Measurements from ENCODE around the gene SPTBN4.

Gene SPTBN4

DNA sequence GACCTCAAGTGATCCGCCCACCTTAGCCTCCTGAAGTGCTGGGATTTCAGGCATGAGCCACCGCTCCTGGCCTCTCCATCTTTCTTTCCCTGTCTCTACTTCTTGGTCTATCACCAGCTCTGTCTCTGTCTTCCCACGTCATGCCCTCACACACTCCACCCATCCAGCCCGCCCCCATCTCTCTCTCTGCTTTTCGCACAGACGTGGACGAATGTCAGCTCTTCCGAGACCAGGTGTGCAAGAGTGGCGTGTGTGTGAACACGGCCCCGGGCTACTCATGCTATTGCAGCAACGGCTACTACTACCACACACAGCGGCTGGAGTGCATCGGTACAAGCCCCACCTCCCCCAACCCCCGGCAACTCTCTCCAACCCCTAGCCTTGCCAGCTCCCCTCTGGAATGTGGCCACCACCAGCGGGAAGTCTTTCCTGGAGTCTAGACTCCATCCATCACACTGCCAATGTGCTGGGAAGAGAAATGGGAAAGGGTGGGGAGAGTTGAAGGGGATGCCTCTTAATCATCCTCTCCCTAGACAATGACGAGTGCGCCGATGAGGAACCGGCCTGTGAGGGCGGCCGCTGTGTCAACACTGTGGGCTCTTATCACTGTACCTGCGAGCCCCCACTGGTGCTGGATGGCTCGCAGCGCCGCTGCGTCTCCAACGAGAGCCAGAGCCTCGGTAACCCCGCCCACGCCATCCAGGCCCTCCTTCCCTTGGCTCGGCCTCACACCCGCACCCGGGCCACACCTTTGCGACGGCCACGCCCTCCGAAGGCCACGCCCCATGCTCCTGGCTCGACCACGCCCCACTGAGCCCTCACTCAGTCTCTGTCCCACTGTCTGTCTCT, 156.8 kb downstream of the SPTBN4 start (continued):
- TF ChIP-seq, protein P1, sequence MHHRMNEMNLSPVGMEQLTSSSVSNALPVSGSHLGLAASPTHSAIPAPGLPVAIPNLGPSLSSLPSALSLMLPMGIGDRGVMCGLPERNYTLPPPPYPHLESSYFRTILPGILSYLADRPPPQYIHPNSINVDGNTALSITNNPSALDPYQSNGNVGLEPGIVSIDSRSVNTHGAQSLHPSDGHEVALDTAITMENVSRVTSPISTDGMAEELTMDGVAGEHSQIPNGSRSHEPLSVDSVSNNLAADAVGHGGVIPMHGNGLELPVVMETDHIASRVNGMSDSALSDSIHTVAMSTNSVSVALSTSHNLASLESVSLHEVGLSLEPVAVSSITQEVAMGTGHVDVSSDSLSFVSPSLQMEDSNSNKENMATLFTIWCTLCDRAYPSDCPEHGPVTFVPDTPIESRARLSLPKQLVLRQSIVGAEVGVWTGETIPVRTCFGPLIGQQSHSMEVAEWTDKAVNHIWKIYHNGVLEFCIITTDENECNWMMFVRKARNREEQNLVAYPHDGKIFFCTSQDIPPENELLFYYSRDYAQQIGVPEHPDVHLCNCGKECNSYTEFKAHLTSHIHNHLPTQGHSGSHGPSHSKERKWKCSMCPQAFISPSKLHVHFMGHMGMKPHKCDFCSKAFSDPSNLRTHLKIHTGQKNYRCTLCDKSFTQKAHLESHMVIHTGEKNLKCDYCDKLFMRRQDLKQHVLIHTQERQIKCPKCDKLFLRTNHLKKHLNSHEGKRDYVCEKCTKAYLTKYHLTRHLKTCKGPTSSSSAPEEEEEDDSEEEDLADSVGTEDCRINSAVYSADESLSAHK (tag by site-specific recombination; IDR thresholded peaks at IDR 0.05) = peak; percentile 84
- TF ChIP-seq KLF10 (tag by site-specific recombination; IDR thresholded peaks at IDR 0.05) = peak; percentile 75
- TF ChIP-seq ZNF677 (tag by site-specific recombination; IDR thresholded peaks at IDR 0.05) = no peak
- peak; percentile 84 for TF ChIP-seq ZNF10 (tag by site-specific recombination; IDR thresholded peaks at IDR 0.05)
- no peak for TF ChIP-seq ZNF548 (tag by site-specific recombination; IDR thresholded peaks at IDR 0.05)
- no peak for TF ChIP-seq ZNF19 (tag by site-specific recombination; IDR thresholded peaks at IDR 0.05; ENCODE audit: low read depth)
- no peak for TF ChIP-seq ZNF174 (tag by site-specific recombination; IDR thresholded peaks at IDR 0.05)
- no peak for TF ChIP-seq ZNF747 (tag by site-specific recombination; IDR thresholded peaks at IDR 0.05)
- TF ChIP-seq ZNF292 (tag by site-specific recombination; IDR thresholded peaks at IDR 0.05; ENCODE audit: borderline replicate concordance, low read depth) = no peak
- TF ChIP-seq ZNF830 (tag by site-specific recombination; IDR thresholded peaks at IDR 0.05; ENCODE audit: low read depth) = no peak
- peak; percentile 88; the same call in 1 of the 2 replicates for TF ChIP-seq ZBTB48 (tag by site-specific recombination; IDR thresholded peaks at IDR 0.05)
- no peak for TF ChIP-seq ZNF302 (tag by site-specific recombination; IDR thresholded peaks at IDR 0.05; ENCODE audit: low read depth)
- TF ChIP-seq ZNF561 (tag by site-specific recombination; IDR thresholded peaks at IDR 0.05; ENCODE audit: borderline replicate concordance) = peak; percentile 93; the same call in 1 of the 2 replicates
- TF ChIP-seq GLI4 (tag by site-specific recombination; IDR thresholded peaks at IDR 0.05) = no peak
- no peak for TF ChIP-seq ZNF132 (tag by site-specific recombination; IDR thresholded peaks at IDR 0.05; ENCODE audit: borderline replicate concordance)
- no peak for TF ChIP-seq ZNF571 (tag by site-specific recombination; IDR thresholded peaks at IDR 0.05)
- TF ChIP-seq ZNF311 (tag by site-specific recombination; IDR thresholded peaks at IDR 0.05; ENCODE audit: borderline replicate concordance) = no peak
- TF ChIP-seq KLF7 (tag by site-specific recombination; IDR thresholded peaks at IDR 0.05; ENCODE audit: borderline replicate concordance) = peak; percentile 81; the same call in 1 of the 2 replicates
- TF ChIP-seq ZNF777 (tag by site-specific recombination; IDR thresholded peaks at IDR 0.05; ENCODE audit: borderline replicate concordance) = peak; percentile 71; the same call in 1 of the 2 replicates
- no peak for TF ChIP-seq ZNF623 (tag by site-specific recombination; IDR thresholded peaks at IDR 0.05)
- TF ChIP-seq SP3 (tag by site-specific recombination; IDR thresholded peaks at IDR 0.05) = peak; percentile 92
- TF ChIP-seq ZNF169 (tag by site-specific recombination; IDR thresholded peaks at IDR 0.05) = no peak; the same call in 1 of the 2 replicates
- peak; percentile 90 for TF ChIP-seq ZNF341 (tag by site-specific recombination; IDR thresholded peaks at IDR 0.05; ENCODE audit: low read depth)
- TF ChIP-seq ZNF114 (tag by site-specific recombination; IDR thresholded peaks at IDR 0.05) = no peak
- TF ChIP-seq ZNF214 (tag by site-specific recombination; IDR thresholded peaks at IDR 0.05; ENCODE audit: borderline replicate concordance) = no peak
- no peak for TF ChIP-seq FEZF1 (tag by site-specific recombination; IDR thresholded peaks at IDR 0.05)
- TF ChIP-seq SCRT1 (tag by site-specific recombination; IDR thresholded peaks at IDR 0.05; ENCODE audit: borderline replicate concordance) = no peak
- TF ChIP-seq SCRT2 (tag by site-specific recombination; IDR thresholded peaks at IDR 0.05) = no peak
- TF ChIP-seq, protein P2, sequence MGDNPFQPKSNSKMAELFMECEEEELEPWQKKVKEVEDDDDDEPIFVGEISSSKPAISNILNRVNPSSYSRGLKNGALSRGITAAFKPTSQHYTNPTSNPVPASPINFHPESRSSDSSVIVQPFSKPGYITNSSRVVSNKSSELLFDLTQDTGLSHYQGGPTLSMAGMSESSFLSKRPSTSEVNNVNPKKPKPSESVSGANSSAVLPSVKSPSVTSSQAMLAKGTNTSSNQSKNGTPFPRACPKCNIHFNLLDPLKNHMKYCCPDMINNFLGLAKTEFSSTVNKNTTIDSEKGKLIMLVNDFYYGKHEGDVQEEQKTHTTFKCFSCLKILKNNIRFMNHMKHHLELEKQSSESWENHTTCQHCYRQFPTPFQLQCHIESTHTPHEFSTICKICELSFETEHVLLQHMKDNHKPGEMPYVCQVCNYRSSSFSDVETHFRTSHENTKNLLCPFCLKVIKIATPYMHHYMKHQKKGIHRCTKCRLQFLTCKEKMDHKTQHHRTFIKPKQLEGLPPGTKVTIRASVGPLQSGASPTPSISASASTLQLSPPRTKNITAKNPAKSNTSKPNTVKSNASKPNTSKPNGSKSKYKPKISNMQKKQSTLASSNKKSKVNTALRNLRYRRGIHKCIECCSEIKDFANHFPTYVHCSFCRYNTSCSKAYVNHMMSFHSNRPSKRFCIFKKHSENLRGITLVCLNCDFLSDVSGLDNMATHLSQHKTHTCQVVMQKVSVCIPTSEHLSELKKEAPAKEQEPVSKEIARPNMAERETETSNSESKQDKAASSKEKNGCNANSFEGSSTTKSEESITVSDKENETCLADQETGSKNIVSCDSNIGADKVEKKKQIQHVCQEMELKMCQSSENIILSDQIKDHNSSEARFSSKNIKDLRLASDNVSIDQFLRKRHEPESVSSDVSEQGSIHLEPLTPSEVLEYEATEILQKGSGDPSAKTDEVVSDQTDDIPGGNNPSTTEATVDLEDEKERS (tag by site-specific recombination; IDR thresholded peaks at IDR 0.05) = peak; percentile 12; the same call in 1 of the 2 replicates
- TF ChIP-seq ZSCAN23 (tag by site-specific recombination; IDR thresholded peaks at IDR 0.05) = peak; percentile 20; the same call in 1 of the 2 replicates
- peak; percentile 63; the same call in 1 of the 2 replicates for TF ChIP-seq BCL11A (tag by site-specific recombination; IDR thresholded peaks at IDR 0.05; ENCODE audit: low read depth)
- TF ChIP-seq, protein P3, sequence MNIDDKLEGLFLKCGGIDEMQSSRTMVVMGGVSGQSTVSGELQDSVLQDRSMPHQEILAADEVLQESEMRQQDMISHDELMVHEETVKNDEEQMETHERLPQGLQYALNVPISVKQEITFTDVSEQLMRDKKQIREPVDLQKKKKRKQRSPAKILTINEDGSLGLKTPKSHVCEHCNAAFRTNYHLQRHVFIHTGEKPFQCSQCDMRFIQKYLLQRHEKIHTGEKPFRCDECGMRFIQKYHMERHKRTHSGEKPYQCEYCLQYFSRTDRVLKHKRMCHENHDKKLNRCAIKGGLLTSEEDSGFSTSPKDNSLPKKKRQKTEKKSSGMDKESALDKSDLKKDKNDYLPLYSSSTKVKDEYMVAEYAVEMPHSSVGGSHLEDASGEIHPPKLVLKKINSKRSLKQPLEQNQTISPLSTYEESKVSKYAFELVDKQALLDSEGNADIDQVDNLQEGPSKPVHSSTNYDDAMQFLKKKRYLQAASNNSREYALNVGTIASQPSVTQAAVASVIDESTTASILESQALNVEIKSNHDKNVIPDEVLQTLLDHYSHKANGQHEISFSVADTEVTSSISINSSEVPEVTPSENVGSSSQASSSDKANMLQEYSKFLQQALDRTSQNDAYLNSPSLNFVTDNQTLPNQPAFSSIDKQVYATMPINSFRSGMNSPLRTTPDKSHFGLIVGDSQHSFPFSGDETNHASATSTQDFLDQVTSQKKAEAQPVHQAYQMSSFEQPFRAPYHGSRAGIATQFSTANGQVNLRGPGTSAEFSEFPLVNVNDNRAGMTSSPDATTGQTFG (tag by site-specific recombination; IDR thresholded peaks at IDR 0.05; ENCODE audit: borderline replicate concordance) = no peak

All from HEK293 (cell line).